CD4-positive, alpha-beta T cell treated with Interleukin-15 for 4 hours (primary cell): ENCODE measurements around the gene ARHGAP45.
"Not testable (repeated sequence)": the region's sequence is repeated elsewhere in the genome, so short reads cannot be mapped to it uniquely, and the experiment has no call there.

ENCODE experiments used
- DNase-seq: peaks from one replicate; pipeline ENCODE4 v3.0.0-alpha.2; 2020; ENCODE audit warnings: low spot score

Gene ARHGAP45

DNA sequence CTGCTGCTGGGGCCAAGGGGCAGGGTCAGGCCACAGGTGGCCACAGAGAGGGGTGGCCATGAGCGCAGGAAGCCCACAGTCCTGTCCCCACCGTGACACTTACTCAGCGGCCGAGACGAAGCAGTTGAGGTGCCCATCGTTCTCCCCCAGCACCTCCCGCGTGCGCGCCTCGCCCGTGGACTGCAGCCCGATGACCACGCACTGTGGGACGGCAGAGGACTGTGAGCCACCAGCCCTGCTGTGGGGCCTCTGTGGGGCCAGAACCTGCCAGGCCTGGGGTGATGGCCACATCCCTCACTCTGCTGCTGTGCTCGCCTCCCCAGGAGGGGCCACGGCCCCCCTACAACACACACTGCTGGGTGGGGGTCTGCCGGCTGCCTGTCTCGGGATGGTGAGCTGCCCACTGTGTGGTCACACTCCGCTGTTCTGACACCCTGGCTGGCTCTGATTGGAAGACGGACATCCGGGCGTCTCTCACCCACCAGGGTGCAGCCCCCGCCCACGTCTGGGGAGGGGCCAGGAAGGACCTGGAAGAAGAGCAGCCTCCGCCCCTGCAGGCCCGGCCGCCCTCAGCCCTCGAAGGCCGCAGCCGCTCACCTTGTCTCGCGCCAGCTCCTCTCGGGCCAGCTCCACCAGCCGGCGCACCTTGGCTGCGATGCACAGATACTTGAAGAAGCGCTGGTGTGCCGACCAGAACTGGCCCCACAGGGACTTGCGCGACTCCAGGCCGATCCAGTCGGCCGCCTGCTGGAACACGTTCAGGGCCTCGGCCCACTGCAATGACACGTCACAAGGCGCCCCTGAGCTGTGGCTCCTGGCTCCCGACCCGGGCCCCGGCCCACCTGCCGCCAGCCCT lies 50.0 kb downstream of the ARHGAP45 start:
- DNase-seq: no peak

DNA sequence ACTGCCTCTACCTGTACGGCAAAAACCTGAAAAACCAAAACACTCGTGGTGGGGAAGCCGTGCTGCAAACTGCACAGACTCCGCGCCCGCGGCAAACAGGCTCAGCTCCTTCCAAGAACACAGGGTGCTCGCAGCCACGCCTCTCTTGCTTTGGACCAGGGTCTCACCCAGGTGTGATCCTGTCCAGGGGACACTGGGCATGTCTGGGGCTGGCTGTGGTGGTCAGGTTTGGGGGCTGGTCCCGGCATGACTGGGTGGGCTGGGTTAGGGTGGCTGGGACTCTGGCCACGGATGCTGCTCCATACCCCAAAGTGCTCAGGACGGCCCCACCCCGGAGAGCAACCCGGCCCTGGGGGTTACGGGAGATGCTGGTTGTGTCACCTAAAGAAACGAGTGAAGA lies 50.7 kb downstream of the ARHGAP45 start:
- DNase-seq: no peak

DNA sequence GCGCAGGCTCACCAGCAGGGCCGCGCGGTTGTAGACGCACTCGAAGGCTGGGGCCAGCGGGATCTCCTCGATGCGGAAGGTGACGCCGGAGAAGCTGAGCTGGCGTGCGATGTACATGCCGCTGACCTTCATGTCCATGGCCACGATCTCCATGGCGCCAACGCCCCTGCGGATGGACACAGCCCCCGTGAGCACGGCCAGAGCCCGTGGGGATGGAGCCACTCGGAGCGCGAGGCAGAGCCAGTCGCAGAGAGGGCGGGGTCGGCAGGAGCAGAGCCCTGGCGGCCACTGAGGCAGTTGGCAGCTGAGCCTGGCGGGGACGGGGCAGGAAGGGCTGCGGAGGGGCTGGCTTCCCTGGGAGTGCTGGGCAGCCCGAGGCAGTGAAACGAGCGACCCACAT lies 52.0 kb downstream of the ARHGAP45 start:
- DNase-seq: no peak

DNA sequence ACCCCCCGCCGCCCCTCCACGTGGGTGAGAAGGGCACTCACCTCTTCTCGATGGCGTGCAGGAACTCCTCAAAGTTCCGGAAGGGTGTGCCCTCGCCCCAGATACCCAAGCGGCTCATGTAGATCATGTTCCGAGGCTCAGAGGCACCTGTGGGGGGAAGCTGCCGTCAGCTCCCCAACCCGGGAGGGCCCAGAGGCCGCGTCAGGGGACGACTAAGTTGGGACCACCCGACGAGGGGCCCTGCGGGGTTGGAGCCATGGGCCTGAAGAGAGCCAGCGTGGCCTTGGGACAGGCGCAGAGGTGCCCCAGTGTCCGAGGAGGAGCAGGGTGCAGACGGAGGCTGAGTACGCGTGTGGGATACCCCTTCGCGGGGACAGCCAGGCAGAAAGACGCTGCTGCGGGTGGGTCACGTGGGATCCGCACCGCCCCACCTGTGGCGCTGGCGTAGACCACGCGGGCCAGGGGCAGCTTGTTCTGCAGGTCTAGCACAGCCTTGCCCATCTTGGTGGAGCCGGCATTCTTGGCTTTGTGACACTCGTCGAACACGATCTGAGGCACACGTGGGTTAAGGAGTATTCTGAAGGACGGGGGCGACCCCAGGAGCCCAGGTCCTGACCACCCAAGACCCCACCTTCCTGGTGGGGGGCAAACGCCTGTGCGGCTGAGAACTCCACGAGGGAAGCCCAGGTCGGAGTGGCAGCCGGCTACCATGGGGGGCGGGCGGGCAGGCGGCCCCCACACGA lies 52.7 kb downstream of the ARHGAP45 start:
- DNase-seq: no peak

DNA sequence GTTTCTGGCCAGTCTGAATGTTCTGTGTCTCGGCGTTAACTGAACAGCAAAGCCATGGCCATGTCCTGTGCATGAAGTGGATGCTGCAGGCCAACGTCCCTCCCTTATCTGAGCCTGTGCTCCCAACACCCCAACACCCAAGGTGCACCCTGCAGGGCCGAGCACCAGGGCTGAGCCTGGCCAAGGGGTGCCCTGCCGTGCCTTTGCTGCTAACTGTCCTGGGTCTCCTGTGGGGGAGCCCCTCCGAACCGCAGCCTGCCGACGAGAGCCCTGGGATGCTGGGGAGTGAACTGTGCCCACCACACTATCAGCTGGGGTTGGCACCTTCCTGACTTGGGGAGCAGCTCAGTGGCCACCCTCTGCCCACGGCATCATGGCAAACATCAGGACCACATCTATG lies 54.4 kb downstream of the ARHGAP45 start:
- no peak for DNase-seq

DNA sequence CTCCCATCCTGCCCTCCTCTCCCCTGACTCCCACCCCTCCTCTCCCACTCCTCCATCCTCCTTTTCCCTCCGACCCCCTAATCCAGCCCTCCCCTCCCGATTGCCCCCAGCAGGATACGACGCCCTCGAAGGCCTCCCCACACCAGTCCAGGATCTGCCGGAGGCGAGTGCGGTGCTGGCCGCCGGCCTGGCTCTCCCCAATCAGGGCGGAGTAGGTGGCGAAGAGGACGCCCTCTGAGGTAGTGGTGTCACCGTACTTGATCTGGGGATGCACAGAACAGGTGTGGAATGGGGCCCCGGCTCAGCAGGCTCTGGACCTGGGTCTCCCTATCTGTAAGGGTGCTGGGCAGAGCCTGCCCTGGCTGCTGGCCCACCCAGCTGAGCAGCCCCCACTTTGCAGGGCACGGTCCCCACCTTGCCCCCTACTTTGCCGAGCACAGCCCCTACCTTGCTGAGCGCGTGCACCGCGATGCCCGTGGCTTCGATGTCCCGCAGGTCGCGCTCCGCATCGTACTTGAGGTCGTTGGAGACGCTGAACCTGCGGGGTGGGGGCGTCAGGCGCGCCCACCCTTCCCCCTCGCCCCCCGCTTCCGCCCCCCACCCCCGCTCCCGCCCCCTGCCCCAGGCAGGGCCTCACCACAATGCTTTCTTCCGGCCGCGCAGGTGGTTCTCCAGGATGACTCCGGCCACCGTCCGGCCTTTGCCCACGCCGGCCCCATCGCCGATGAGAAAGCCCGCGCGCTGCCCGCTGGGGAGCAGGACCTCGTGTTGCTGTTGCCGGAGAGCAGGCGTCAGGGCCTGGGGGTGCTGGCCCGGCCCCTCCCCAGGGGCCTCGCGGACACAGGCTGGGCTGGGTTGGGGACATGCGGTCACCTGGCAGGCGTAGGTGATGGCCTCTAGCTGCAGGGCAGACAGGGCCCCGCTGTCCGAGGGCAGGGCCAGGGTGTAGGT lies 55.3 kb downstream of the ARHGAP45 start:
- DNase-seq: no peak

DNA sequence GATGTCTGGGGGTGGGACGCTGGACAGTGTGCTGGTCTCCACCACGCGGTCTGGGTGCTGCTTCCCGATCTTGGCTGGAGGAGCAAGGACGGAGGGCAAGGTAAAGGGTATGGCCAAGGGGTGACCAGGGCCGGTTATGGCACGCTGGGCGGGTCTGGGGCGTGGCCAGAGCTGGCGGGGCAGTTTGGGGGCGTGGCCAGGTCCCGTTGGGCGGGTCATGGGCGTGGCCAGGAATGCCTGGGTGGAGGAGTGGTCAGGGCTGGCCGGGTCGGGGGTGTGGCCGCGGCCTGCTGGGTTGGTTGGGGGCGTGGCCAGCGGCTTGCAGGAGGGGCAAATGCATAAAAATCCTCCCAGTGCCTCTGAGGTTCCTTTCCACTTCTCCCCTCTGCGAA lies 56.0 kb downstream of the ARHGAP45 start:
- DNase-seq: no peak

DNA sequence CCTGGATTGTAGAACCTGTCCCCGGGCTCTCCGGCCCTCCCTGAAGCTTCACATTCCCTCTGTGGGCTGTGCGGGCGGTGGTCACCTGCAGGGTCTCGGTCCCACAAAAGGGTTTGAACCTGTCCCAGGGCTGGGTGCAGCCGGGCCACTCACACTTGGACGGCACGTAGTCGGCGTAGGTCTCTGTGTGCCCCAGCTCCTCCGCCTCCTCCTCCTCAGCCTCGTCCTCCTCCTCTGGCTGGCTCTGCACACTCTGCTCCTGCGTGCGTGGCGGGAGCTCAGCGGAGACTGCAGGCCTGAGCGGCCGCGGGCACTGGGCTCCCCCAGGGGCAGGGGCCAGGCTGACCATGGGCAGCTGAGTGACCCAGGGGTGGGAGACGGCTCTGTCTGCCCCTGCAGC lies 56.4 kb downstream of the ARHGAP45 start:
- DNase-seq: no peak

DNA sequence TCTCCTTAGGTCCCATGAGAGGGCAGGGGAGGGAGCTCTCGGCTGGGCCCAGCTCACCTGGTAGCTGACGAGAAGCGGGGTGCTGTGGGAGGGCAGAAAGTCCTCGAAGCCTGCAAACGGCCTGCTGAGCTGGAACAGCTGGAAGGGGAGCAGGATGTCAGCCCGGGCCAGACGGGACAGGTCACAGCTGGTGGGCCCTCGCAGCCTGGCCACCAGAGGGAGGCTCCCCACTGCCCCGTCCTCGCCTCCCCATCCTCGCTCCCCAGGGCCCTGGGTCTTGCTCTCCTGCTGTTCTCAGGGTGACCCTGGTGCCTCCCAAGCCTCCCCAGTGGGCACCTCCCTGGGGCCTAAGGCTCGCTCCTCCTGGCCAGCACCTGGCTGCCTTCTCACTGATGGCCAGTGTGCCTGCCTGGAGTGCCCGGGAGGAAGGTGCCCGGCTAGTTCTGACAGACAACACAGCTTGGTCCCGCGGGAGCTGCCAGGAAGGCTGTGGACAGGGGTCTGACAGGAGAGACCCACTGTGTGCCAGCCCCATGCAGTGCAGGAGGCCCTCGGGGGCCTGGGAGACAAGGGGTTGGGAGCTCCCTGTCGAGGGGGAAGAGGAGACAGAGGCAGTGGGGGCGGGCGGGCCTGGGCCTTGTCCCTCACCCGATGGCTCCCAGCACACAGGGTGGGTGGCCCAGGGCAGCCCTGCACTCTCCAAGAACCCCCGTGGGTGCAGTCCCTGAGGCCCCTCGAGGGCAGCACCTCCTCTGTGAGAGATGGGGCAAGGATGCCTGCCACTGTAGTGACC lies 57.1 kb downstream of the ARHGAP45 start:
- no peak for DNase-seq

DNA sequence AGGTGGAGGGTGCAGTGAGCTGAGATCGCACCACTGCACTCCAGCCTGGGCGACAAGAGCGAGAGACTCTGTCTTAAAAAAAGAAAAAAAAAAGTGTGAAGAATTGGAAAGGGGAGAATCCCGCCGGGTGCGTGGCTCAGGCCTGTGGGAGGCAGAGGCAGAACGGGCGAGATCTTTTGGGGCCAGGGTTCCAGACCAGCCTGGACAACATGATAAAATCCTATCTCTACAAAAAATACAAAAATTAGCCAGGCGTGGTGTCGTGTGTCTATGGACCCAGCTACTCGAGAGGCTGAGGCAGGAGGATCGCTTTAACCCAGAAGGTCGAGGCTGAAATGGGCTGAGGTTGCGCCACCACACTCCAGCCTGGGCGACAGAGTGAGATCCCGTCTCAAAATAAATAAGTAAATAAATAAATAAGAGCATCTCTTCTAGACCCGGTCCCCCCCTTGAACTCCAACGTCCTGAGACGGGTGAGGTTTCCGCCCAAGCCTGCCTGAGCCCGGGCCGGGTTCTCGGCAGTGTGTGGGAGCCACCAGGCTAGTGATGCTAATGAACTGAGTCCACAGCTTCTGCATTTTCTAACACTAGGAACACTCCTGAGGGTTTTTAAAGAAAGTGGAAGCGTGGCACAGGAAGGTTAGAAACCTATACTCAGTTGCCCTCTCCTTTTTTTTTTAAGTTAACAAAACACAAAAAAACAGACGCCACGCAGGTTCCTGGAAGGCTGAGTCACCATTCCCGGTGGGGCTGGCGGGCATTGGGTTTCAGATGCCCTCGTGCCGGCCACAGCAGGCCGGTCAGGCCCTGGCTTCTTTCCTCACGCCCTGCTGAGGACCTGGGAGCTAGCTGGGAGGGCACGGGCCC lies 58.9 kb downstream of the ARHGAP45 start:
- no peak for DNase-seq

DNA sequence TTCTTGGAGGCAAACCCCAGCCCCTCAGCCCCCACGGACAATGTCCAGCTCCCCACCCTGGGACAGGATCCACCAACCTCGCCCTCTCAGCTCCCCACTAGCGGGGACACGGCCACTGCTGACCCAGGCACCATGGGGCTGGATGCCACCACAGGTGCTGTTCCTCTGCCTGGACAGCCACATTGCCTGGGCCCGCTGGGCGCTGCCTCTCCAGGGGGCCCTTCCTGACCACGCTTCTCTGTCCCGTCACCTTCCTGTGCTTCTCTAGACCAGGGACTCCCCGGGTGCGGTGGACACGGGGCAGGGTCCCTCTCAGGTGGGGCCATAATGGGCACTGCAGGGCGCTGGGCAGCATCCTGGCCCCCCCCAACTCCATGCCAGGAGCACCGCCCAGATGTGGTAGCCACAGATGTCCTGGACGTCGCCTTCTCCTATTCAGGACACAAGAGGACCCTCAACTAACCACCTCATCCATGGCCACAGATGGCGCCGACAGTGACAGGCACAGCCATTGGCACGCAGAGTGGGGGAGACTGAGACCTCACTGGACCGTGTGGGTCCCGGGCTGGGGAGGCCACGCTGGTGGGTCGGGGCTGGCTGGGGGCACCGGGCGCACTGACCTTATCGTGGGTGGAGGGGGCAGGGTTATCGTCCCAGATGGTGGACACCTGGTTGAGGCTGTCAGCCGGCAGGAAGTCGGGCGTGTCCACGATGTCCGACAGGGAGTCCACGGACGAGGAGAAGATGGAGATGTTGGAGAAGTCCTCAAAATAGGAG lies 60.2 kb downstream of the ARHGAP45 start:
- DNase-seq: no peak

DNA sequence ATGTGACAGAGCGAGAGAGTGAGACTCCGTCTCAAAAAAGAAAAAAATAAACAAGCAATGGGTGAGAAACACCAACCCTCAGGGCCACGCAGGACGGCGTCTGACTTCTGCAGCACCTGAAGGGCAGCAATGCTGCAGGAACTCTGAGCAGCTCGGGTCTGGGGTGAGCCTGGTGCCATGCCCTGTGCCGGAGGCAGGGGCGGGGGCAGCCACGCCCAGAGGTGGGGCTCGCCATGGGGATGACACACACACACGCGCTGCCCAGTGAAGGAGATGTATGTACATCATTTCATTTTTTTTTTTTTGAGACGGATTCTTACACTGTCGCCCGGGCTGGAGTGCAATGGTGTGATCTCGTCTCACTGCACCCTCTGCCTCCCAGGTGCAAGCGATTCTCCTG lies 61.1 kb downstream of the ARHGAP45 start:
- DNase-seq: no peak

DNA sequence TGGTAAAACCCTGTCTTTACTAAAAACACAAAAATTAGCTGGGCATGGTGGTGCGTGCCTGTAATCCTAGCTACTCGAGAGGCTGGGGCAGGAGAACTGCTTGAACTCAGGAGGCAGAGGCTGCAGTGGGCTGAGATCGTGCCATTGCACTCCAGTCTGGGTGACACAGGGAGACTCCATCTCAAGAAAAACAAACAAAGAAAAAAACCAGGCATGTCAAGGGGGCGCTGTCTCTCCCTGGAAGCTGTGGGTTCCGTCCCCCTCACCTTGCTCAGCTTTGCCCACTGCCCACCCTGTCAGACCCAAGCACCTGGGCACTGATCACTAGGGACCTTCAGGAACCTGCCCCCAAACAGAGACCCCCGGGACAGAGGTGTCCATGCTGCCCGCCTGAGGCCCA lies 62.1 kb downstream of the ARHGAP45 start:
- DNase-seq: not testable (repeated sequence)

DNA sequence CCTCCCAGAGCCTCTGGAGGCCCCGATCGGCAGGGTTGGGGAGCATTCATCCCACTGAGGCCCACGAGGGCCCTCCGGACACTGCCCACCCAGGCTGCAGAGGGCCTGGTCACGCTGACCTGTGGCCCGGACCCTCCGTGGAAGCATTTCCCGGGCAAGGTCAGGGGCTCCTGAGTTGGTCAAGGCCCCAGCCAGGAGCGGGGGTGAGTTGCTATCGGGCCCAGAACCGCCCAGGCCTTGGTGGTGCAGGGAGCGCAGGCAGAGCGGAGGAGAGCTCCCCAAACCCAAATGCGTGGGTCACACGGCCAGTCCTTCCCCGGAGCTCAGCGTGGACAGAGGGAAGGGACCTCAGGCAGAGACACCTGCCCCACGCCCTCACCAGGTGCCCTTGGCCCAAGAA lies 62.6 kb downstream of the ARHGAP45 start:
- no peak for DNase-seq

DNA sequence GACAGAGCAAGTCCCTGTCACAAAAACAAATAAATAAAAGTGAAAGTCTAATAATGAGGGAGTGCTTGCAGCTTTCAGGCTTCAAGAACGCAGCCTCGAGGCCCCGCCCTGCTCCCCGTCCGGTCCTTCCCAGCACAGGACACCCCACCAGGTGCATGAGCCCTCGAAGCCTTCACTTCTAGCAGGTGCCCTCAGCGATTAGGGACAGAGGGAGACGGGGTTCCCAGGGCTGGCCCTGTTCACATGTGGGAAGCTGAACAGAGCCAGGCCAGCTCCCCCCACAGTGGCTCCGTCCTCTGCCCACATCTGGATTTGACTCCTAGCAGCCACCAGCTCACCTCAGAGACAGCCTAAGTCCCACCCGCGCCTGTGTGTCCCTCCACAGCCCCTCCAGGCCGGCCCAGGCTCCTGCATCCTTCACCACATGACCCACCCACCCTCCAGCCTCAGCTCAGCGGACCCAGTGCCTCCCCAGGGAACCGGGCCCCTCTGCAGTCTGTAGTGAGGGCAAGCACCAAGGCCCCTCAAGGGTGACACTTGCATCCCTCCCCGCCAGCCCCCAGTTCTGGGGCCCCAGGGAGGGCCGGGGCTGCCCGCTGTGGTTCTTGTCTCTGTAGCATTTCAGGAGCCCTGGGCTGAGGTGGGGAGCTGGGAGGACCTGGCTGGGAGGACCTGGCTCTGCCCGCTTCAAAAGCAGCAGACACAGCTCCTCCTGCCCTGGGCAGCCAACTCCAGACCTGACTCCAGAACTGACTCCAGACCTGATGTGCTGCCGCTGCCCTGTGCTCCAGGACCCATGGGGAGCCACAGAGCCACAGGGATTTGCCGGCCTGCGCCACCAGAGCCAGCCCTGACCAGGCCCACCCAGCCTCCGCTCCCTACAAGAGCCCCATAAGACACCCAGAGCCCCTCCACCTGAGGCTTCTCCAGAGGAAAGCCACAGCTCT lies 64.1 kb downstream of the ARHGAP45 start:
- peak; percentile 51 for DNase-seq

DNA sequence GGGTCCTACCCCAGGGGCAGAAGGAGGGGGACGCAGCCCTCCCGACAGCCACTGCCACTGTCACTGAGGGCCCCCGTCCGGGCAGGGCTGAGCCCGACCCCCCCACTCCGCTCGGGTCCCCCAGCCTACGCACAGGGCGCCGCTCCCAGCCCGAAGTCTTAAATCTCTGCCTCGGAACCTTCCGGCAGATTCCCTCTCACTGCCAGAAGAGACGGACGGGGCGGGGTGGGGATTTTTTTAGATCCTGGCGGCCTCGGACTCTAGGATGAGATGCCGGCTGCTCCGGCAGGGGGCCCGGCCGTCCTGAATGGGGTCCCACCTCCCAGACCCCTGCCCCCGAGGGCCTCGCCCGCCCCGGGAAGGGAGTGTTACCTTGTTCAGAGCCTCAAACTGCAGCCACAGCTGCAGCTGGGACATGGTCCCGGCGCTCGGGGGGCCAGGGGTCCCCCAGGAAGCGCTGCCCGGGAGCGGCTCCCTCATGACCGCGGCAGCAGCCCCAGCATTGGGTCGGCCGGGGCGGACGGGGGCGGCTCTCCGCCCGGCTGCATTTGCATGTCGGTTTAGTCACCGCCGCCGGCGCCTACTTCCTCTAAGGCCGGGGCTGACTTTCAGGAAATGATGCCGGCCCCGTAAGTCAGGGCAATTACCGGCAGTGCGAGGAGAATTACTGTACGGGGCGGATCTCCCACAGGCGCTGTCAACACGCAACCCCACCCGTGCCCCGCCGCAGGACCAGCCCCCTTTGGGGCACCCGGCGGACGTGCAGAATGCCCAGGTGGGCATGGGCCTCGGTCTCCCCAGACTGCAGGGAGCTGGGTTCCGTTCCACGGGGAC lies 65.0 kb downstream of the ARHGAP45 start:
- DNase-seq: peak; percentile 87

DNA sequence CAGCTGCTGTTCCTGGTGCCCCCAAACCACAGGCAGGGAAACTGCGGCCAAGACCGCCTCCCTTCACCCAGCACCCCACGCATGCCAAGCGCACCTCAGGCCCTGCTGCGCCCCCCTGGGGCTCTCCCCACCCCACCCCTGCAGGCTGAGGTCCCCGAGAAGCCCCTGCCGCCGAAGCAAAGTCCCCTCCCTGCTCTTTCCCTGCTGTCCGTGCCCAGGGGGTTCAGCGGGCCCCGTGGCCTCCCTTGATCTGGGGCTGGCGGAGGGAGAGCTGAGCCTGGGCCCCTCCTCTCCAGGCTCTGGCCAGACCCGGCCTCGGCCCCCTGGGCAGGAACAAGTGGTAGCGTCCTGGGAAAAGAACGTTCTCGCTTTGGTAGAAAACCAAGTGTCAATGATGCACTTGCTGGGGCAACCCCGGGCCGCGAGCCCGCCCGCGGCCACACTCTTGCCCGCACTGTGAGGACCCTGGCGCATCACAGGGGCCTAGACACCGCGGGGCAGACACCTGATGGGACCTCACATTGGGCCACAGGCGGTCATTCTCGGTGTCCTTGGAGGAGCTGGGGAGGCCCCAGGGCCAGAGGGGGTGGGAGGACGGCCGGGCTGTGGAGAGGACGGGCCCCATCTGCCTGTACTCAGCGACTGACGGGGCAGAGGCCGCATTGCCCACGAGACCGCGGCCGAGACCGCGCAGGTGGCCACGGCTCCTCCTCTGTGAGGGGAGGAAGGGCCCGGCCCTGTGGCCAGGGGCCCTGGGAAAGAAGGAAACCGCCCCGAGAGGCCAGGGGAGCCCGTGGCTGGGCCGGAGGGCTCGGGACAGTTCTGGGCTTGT lies 65.8 kb downstream of the ARHGAP45 start:
- no peak for DNase-seq
